MM.1S (cell line): Measurements from ENCODE around the gene IL17REL.

ENCODE experiments used
- DNase-seq: peaks from one replicate; pipeline ENCODE4 v3.0.0-alpha.2; 2015
- H2AFZ ChIP-seq: fragments of 300-600 bp; sonication (generic); 2 replicates; pipeline ENCODE4 v1.6.0; 2016; ENCODE audit warnings: antibody characterized with exemption, low read length
- H3F3A ChIP-seq: fragments of 300-600 bp; sonication (generic); 2 replicates; pipeline ENCODE4 v1.6.1; 2016; ENCODE audit warnings: mild to moderate bottlenecking, antibody characterized with exemption, low read length, moderate library complexity, mixed read lengths; ENCODE audit not compliant: insufficient read depth
- H3K27ac ChIP-seq: fragments of 300-600 bp; sonication (generic); 2 replicates; pipeline ENCODE4 v1.5.1; 2016; ENCODE audit warnings: mild to moderate bottlenecking, low read length
- H3K27me3 ChIP-seq: fragments of 300-600 bp; sonication (generic); replicated peaks from 2 replicates; pipeline ENCODE4 v1.6.0; 2016; ENCODE audit warnings: low read length; ENCODE audit not compliant: insufficient read depth
- H3K36me3 ChIP-seq: fragments of 300-600 bp; sonication (generic); replicated peaks from 2 replicates; pipeline ENCODE4 v1.6.1; 2016; ENCODE audit warnings: mild to moderate bottlenecking, low read length, mixed read lengths; ENCODE audit not compliant: insufficient read depth
- H3K4me1 ChIP-seq: fragments of 300-600 bp; sonication (generic); 2 replicates; pipeline ENCODE4 v1.6.1; 2016; ENCODE audit warnings: low read length, mixed read lengths
- H3K4me2 ChIP-seq: fragments of 300-600 bp; sonication (generic); 2 replicates; pipeline ENCODE4 v1.6.0; 2016; ENCODE audit warnings: low read depth, low read length
- H3K4me3 ChIP-seq: fragments of 300-600 bp; sonication (generic); 2 replicates; pipeline ENCODE4 v1.5.1; 2016; ENCODE audit warnings: low read length, mixed read lengths
- H3K79me2 ChIP-seq: fragments of 300-600 bp; sonication (generic); 2 replicates; pipeline ENCODE4 v1.6.1; 2016; ENCODE audit warnings: mixed run types, low read length, mixed read lengths
- H3K9ac ChIP-seq: fragments of 300-600 bp; sonication (generic); 2 replicates; pipeline ENCODE4 v1.6.1; 2016; ENCODE audit warnings: low read length, mixed read lengths
- H3K9me2 ChIP-seq: fragments of 300-600 bp; sonication (generic); replicated peaks from 2 replicates; pipeline ENCODE4 v1.6.1; 2016; ENCODE audit warnings: mild to moderate bottlenecking, low read length, mixed read lengths; ENCODE audit not compliant: insufficient read depth
- H3K9me3 ChIP-seq: fragments of 300-600 bp; sonication (generic); replicated peaks from 2 replicates; pipeline ENCODE4 v1.6.1; 2016; ENCODE audit warnings: mild to moderate bottlenecking, low read length, mixed read lengths; ENCODE audit not compliant: insufficient read depth
- H4K20me1 ChIP-seq: fragments of 300-600 bp; sonication (generic); 2 replicates; pipeline ENCODE4 v1.6.1; 2016; ENCODE audit warnings: mild to moderate bottlenecking, low read length, moderate library complexity, mixed read lengths; ENCODE audit not compliant: insufficient read depth
- EZH2 ChIP-seq: fragments of 300-600 bp; sonication (generic); optimal IDR thresholded peaks from 2 replicates; pipeline ENCODE3; 2017; ENCODE audit warnings: low read depth, mild to moderate bottlenecking, antibody characterized with exemption, low read length, mixed read lengths
- EZH2phosphoT487 ChIP-seq: fragments of 300-600 bp; sonication (generic); IDR thresholded peaks from 2 replicates; pipeline ENCODE4 v1.6.1; 2018; ENCODE audit warnings: antibody characterized with exemption, low read length
- TF ChIP-seq, protein P1 (sequence below): fragments of 300-600 bp; sonication (generic); IDR thresholded peaks from 2 replicates; pipeline ENCODE4 v1.5.1; 2016; ENCODE audit warnings: antibody characterized with exemption, low read length, mixed read lengths

The IL17REL gene

DNA sequence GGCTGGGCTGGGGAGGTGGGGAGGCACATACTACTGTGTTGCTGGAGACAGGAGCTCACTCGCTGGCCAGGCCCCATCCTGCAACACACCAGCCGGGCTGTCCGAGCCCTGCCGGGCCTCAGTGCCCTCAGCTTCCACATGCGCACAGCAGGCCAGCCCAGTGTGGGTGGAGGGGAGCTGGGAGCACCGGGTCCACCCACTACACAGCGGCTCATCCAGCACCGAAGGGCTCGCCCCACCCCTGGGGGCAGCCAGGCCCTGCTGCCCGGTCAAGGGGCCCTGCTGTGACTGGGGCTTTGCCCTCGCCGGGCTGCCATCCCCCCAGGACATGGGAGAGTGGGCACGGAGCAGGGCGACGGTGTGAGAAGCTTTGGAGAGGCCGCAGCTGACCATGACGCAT lies 36.3 kb upstream of the IL17REL start:
- peaks cover 97% of the 10 kb centered on the region for H3K27me3 ChIP-seq
- H3K4me1 ChIP-seq, result no peaks in the 10 kb centered on the region
- no peak for DNase-seq
- TF ChIP-seq EZH2phosphoT487, result no peak
- no peak for TF ChIP-seq EZH2
- TF ChIP-seq, protein P1, sequence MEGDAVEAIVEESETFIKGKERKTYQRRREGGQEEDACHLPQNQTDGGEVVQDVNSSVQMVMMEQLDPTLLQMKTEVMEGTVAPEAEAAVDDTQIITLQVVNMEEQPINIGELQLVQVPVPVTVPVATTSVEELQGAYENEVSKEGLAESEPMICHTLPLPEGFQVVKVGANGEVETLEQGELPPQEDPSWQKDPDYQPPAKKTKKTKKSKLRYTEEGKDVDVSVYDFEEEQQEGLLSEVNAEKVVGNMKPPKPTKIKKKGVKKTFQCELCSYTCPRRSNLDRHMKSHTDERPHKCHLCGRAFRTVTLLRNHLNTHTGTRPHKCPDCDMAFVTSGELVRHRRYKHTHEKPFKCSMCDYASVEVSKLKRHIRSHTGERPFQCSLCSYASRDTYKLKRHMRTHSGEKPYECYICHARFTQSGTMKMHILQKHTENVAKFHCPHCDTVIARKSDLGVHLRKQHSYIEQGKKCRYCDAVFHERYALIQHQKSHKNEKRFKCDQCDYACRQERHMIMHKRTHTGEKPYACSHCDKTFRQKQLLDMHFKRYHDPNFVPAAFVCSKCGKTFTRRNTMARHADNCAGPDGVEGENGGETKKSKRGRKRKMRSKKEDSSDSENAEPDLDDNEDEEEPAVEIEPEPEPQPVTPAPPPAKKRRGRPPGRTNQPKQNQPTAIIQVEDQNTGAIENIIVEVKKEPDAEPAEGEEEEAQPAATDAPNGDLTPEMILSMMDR, result no peak
- no peak overlapping the region for H3K4me2 ChIP-seq
- no peaks in the 10 kb centered on the region for H3K9me2 ChIP-seq
- no peak overlapping the region for H3K4me3 ChIP-seq
- H3K9ac ChIP-seq, result no peak overlapping the region
- H3K79me2 ChIP-seq, result no peaks in the 10 kb centered on the region
- H3F3A ChIP-seq, result no peaks in the 10 kb centered on the region
- H3K27ac ChIP-seq, result no peak overlapping the region
- no peak overlapping the region for H2AFZ ChIP-seq
- H3K9me3 ChIP-seq, result no peaks in the 10 kb centered on the region
- no peaks in the 10 kb centered on the region for H3K36me3 ChIP-seq
- no peaks in the 10 kb centered on the region for H4K20me1 ChIP-seq

DNA sequence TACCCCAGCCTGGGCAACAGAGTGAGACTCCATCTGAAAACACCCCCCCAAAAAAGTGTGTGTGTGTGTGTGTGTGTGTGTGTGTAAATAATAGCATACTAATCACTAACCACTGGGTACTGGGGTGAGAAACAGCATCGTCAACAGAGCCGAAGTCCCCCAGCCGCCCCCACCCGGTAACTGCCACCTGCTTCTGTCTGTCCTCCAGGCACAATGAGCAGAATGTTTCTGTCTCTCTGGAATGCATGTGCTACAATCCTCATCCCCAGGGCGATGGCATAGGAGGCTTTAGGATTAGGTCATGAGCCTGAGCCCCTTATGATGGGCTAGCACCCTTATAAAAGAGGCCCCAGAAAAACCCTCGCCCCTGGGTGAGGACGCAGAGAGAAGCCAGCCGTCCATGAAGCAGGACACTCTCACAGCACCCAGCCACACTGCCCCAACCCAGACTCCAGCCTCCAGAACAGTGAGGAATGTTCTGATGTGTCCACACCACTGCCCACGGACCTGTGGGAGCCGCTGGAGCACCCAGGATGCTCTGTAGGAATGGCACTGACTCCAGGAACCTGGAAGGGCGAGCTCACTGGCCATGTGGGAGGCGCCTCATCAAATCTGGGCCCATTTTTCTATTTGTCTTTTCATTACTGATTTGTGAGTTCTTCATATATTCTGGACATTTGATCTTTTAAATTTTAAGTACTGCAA lies 35.6 kb upstream of the IL17REL start:
- Histone ChIP-seq H3K9me2 (no peaks in the 10 kb centered on the region), H3K4me3 (no peak overlapping the region), H2AFZ (no peak overlapping the region), H4K20me1 (no peaks in the 10 kb centered on the region), H3K27ac (no peak overlapping the region), H3K79me2 (no peaks in the 10 kb centered on the region), H3K4me2 (no peak overlapping the region), H3K4me1 (no peaks in the 10 kb centered on the region), H3K27me3 (peaks cover 97% of the 10 kb centered on the region), H3K36me3 (no peaks in the 10 kb centered on the region), H3K9ac (no peak overlapping the region), H3F3A (no peaks in the 10 kb centered on the region), H3K9me3 (no peaks in the 10 kb centered on the region)
- TF ChIP-seq EZH2phosphoT487 (no peak), EZH2 (no peak)
- TF ChIP-seq, protein P1, result no peak
- DNase-seq, result no peak

DNA sequence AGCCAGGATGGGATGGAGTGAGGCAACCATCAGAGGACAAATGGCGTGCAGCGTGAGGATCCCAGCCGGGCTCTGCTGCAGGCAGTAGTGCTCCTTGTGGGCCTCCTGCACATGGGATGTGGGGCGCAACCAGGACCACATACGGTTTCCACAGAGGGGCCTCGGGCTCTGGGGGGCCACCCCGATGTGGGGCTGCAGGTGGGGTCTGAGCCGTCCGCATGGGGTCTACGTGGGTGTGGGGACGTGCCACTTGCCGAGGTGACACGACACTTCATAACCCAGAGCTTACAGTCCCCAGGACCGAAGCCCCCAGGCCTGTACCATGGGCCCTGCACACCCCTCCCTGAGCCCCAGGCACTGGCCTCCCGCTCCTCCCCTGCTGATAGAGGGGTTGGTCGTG lies 34.8 kb upstream of the IL17REL start:
- Histone ChIP-seq H3K4me2 (no peak overlapping the region), H3K79me2 (no peaks in the 10 kb centered on the region), H3K4me3 (no peak overlapping the region), H2AFZ (no peak overlapping the region), H3K9me2 (no peaks in the 10 kb centered on the region), H3K4me1 (no peaks in the 10 kb centered on the region), H4K20me1 (no peaks in the 10 kb centered on the region), H3F3A (no peaks in the 10 kb centered on the region), H3K27me3 (peaks cover 96% of the 10 kb centered on the region), H3K9me3 (no peaks in the 10 kb centered on the region), H3K27ac (no peak overlapping the region), H3K36me3 (no peaks in the 10 kb centered on the region), H3K9ac (no peak overlapping the region)
- no peak for DNase-seq
- TF ChIP-seq, protein P1, result no peak
- no peak for TF ChIP-seq EZH2
